ENCODE results near the gene STX17.

GRCh38 chr9:99931155-99931840, 24.8 kb downstream of the STX17 start:
- TF ChIP-seq POLR2A (IDR thresholded peaks at IDR 0.05): no peak
- no peak for TF ChIP-seq EP300 (IDR thresholded peaks at IDR 0.05)
- no peak for TF ChIP-seq CTCF (IDR thresholded peaks at IDR 0.05)

Data from stomach (tissue), 4 donors.